OCI-LY3 (cell line): ENCODE data around the gene LTBP1.

Experiments
- EZH2phosphoT487 ChIP-seq: fragments of 200-600 bp; shearing (Covaris generic); IDR thresholded peaks from 2 replicates; pipeline ENCODE4 v1.6.1; 2018; ENCODE audit warnings: antibody characterized with exemption, mixed run types, low read depth
- TF ChIP-seq, protein P1 (sequence below): fragments of 200-600, 300-600 bp; sonication (generic); IDR thresholded peaks from 2 replicates; pipeline ENCODE4 v1.5.1; 2014; ENCODE audit warnings: antibody characterized with exemption, low read length, low read depth

DNA sequence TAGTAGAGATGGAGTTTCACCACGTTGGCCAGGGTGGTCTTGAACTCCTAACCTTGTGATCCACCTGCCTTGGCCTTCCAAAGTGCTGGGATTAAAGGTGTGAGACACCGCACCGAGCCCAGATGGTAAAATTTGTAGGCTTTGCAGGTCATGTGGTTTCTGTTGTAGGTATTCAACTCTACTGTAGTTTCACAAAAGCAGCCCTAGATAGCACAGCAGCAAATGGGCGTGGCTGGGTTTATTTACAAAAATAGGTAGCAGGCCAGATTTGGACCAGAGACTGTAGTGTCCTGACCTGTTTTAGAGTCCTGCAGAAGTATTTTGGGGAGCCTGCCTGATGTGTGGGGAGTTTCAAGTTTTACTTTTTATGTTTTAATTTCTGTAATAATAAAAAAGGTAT lies 445.6 kb downstream of the LTBP1 start:
- TF ChIP-seq EZH2phosphoT487 = no peak
- TF ChIP-seq, protein P1, sequence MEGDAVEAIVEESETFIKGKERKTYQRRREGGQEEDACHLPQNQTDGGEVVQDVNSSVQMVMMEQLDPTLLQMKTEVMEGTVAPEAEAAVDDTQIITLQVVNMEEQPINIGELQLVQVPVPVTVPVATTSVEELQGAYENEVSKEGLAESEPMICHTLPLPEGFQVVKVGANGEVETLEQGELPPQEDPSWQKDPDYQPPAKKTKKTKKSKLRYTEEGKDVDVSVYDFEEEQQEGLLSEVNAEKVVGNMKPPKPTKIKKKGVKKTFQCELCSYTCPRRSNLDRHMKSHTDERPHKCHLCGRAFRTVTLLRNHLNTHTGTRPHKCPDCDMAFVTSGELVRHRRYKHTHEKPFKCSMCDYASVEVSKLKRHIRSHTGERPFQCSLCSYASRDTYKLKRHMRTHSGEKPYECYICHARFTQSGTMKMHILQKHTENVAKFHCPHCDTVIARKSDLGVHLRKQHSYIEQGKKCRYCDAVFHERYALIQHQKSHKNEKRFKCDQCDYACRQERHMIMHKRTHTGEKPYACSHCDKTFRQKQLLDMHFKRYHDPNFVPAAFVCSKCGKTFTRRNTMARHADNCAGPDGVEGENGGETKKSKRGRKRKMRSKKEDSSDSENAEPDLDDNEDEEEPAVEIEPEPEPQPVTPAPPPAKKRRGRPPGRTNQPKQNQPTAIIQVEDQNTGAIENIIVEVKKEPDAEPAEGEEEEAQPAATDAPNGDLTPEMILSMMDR = no peak
